Stimulated activated CD4-positive, alpha-beta T cell treated with anti-CD3 and anti-CD28 coated beads, Interleukin-15, amount 100 ng/mL, for 24 hours (primary cell): ENCODE data around the gene MFSD2A.
"Not testable (repeated sequence)": the region's sequence is repeated elsewhere in the genome, so short reads cannot be mapped to it uniquely, and the experiment has no call there.

ENCODE experiments used
- DNase-seq: peaks from one replicate; pipeline ENCODE4 v3.0.0-alpha.2; 2020

Gene MFSD2A

GRCh38 chr1:39954870-39955546, at the start of gene MFSD2A:
MFSD2A (plus strand) TSS chr1:39955145; CDS start chr1:39955293, 148 bp downstream.
- peak; percentile 98 for DNase-seq

- DNase-seq: no peak
These were observed 49.8 kb upstream of the MFSD2A start for GRCh38 chr1:39905172-39905571.

DNA sequence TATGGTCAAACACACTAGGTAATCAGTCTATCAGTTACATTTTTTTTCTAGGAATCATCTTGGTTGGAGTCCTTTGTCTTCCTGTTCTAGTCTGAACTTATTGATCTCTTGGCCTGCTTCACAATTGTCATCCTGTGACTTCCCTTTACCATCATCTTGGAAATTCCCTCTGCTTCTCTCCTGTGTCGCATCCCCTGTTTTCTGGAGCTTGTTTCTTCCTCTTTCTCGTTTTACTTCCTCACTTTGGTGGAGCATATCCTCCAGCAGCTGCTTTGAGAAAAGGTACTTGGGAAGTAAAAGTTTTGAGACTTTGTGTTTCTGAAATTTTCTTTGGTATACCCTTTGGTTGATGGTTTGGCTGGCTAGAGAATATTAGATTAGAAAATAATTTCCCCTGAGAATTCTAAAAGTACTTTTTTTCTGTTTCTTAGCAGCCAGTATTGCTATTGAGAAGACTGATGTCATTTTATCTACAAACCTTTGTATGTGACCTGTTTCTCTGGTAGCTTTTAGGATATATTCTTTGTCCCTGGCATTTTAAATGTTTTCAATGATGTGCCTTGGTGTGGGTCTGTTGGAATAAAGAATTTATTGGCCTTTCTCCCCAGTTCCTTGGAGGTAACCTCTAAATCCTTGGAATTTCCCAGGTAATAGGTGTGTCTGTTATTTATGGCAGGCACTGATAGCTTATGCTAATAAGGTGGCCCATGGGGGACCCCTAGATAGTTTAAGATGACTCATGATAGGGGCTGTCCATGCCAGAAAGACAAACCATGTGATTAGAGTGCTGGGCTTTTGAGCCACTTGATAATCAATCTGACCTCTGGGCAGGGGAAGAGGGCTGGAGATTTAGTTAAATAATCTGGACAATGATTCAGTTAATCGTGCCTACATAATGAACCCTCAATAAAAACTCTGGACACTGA, 47.2 kb upstream of the MFSD2A start:
- DNase-seq: no peak

DNA sequence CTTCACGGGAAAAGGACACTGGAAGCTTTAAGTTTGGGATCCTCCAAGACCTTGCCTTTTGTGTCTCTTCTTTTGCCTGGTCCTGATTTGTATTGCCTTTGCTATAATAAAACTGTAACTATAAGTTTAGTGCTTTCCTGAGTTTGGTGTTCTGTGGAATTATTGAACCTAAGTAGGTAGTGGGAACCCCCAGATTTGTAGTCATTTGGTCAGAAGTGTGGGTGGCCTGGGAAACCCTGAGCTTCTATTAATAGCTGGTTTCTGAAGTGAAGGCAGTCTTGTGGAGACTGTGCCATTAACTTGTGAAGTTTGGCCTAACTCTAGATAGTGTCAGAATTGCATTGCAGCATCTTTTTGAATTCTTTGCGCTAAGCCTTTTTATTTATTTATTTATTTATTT, 46.4 kb upstream of the MFSD2A start:
- DNase-seq: no peak

- DNase-seq: no peak
These were observed 44.7 kb upstream of the MFSD2A start for GRCh38 chr1:39910263-39910662.

DNA sequence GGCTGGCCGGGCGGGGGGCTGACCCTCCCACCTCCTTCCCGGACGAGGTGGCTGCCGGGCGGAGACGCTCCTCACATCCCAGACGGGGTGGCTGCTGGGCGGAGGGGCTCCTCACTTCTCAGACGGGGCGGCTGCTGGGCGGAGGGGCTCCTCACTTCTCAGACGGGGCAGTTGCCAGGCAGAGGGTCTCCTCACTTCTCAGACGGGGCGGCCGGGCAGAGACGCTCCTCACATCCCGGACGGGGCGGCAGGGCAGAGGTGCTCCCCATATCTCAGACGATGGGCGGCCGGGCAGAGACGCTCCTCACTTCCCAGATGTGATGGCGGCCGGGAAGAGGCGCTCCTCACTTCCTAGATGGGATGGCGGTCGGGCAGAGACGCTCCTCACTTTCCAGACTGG, 41.8 kb upstream of the MFSD2A start:
- not testable (repeated sequence) for DNase-seq

- no peak for DNase-seq
These were observed 39.3 kb upstream of the MFSD2A start for GRCh38 chr1:39915499-39916129.

- DNase-seq: no peak
These were observed 37.1 kb upstream of the MFSD2A start for GRCh38 chr1:39917825-39918224.

DNA sequence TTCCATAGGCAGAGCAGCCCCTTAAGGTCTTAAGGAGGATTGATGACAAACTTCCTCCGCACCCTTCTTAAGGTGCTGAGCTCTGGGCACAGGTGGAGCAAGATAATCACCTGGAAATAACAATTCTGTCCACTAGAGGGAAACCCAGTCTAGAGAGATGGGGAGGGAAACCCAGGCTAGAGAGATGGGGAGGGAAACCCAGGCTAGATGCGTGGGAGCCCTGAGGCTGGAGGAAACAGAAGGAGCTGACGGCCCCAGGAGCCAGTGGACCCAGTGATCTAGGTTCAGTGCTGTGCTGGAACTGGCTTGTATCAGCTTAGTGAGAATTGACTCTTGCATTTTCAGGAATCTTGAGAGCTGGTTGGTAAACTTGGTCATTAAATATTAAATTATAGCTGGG, 35.4 kb upstream of the MFSD2A start:
- peak; percentile 60 for DNase-seq

- DNase-seq: no peak
These were observed 32.7 kb upstream of the MFSD2A start for GRCh38 chr1:39922251-39922688.

DNA sequence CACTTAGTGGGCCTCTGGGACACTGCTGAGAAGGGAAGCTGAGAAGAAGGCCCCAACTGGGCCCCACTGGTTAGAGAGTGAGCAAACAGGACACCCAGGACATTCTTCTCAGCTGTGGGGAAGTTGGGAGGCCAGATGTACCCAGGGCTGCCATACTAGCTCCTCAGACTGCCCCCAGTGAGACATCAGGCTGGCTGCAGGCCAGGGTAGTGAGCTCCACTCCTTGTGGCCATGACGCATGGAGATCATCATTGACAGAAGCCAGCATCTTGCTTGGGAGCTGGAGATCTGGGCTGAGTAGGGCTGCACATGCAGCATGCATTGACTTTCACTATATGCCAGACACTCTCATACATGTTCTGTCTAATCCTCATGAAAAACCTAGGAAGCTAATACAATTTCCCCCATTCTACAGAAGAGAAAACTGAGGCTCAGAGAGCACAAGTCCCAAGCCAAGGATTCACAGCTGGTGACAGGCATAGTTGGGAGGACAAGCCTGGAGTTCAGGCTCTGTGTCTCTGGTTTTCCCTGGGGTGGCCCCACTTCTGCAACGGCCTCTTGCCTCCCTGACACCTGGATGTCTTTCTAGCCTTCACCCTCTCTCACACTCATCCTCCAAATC, 29.1 kb upstream of the MFSD2A start:
- DNase-seq: no peak

GRCh38 chr1:39926343-39926793, 28.6 kb upstream of the MFSD2A start:
- no peak for DNase-seq

DNA sequence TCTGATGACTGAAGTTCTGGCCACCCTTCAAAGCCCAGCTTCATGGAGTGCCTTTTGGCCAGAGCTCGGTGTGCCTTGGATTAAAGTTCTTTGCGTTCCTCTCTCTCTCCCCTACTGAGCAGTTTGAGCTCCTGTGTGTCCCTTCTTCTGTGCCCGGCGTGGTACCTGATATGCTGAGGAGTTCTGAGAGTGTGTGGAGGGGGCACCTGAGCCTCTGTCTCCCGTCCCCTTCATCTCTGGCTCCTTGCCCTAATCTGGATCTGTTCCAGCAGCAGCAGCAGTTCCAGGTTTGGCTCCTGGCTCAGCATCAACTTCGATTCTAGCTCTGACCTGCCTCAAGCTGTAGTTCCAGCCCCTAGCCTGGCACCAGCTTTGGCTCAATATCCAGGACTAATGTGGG, 28.1 kb upstream of the MFSD2A start:
- DNase-seq: no peak

GRCh38 chr1:39927538-39927937, 27.4 kb upstream of the MFSD2A start:
- no peak for DNase-seq

DNA sequence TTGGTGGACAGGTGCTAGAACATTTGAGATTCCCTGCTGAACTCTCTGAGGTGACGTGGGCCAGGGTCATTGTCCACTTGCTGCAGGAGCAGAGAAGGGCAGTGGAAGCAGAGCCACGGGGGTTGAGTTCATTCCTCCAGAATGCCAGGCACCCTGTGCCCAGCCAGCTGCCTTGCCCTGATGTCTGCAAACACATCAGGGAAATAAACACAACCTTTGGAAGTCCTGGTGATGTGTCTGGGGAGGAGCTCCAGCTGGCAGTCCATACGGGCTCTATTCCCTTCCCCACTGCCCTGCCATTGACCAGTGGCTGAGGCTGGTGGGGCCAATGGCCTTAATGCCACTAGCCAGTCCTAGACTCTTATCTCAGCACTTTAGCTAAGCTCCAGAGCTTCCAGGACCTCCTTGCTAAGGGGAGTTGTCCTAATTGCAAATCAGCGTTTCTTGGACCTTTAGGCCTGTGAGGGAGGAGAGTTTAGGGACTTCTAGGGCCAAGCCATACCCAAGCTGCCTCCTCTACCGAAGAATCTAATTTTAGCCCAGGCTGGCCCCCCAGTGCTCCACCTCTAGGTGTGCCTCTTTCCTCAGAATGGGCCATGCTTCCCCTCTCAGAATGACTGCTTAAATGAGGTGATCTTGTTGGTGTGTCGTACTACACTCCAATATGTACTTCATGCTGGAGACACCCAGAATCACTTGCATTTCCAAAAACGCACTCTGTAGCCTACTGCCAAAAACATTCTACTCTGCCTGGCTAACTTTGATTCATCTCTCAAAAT, 25.9 kb upstream of the MFSD2A start:
- DNase-seq: no peak

DNA sequence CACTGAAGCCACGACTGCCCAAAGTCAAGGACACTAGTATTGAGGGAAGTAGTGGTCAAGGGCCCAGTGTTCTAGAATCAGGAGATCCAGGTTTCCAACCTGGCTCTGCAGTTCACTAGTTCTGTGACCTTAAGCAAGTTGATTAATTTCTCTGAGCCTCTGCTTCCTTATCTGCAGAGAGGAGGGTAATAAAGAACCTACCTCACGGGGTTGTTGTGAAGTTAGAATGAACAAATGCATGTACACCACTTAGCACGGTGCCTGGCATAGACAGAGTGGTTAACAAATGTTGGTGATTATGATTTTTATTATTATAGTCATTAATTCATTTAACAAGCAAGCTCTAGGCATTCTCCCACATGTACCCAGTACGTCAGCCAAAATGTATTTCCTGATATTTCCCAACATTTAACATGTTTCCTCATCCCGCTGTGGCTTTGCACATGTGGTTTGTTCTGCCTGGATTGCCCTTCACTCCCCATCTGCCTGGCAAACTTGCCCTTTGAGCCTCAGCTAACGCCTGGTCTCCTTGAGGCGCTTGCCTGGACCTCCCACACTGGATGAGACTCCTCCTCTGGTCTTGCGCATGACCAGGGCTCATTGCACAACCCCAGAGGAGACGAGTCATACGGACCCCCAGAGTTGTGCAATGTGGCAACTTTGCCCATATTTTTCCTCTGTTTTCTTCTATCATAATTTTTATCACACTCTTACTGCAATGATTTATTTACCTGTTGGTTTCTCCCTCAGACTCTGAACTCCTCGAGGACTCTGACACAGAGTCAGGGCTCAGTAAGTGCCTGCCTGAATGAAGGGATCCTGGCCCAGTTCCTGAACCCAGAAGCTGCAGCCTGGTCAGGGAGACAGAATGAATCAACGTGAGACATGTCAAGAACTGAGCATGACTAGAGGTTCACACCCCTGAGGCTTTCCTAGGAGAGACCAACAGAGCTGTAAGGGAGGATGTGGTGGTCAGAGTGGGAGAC, 20.7 kb upstream of the MFSD2A start:
- DNase-seq: no peak

GRCh38 chr1:39936724-39937491, 18.0 kb upstream of the MFSD2A start:
- DNase-seq: no peak

DNA sequence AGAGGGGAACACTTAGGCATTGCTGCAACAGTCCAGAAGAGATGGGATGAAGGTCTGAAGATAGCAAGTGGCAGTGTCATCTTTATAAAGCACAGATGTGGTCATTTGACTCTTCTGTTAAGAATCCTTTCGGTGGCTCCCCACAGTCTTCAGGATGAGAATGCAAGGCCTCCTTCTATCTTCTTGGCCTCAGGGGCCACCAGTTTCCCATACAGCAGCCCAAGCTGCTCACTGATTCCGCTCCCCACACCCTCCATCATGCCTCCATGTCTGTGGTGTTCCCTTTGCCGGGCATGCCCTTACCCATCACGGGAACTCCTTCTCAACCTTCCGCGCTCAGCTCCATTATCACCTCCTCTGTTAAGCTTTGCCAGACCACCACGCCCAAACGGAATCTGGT, 16.1 kb upstream of the MFSD2A start:
- no peak for DNase-seq

DNA sequence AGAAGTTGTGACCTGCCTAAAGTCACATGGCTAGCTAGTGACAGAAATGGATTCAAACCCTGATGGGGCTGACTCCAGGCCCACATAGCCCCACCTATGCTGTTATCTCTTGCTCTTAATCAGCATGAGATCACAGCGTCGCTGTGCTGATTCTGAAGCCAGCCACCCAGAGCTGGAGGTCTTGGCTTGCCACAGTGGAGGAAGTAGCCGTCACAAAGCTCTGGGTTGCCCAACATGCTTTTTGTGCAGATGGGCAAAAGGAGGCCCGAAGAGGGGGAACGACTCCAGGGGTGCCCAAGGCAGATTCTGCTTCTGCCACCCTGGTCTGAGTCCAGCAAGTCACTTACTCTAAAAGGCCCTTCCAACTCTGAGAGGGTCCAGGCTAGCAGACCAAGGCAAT, 14.7 kb upstream of the MFSD2A start:
- no peak for DNase-seq
